GM12872 (cell line): ENCODE results near the gene TMPRSS4.

Source experiments
- CTCF ChIP-seq: IDR thresholded peaks from 3 replicates; pipeline ENCODE4 v1.5.1; 2011; ENCODE audit warnings: low read depth, mild to moderate bottlenecking, low read length, moderate library complexity; ENCODE audit not compliant: insufficient read depth

The TMPRSS4 gene

GRCh38 chr11:118164885-118165284, 88.0 kb downstream of the TMPRSS4 start:
- no peak for TF ChIP-seq CTCF

GRCh38 chr11:118166641-118167040, 89.8 kb downstream of the TMPRSS4 start:
- TF ChIP-seq CTCF = no peak

GRCh38 chr11:118167253-118167652, 90.4 kb downstream of the TMPRSS4 start:
- no peak for TF ChIP-seq CTCF

- TF ChIP-seq CTCF = no peak
These were observed 91.0 kb downstream of the TMPRSS4 start for GRCh38 chr11:118167906-118168305.

- TF ChIP-seq CTCF = no peak
These were observed 91.4 kb downstream of the TMPRSS4 start for GRCh38 chr11:118168316-118168715.

- no peak for TF ChIP-seq CTCF
These were observed 91.9 kb downstream of the TMPRSS4 start for GRCh38 chr11:118168751-118169150.

- no peak for TF ChIP-seq CTCF
These were observed 92.6 kb downstream of the TMPRSS4 start for GRCh38 chr11:118169300-118170140.
